DOHH2 (cell line): ENCODE data around the gene KNDC1.

Source experiments
- EZH2phosphoT487 ChIP-seq: fragments of 200-600 bp; sonication (generic); IDR thresholded peaks from 2 replicates; pipeline ENCODE4 v1.6.1; 2017; ENCODE audit warnings: borderline replicate concordance, mild to moderate bottlenecking, antibody characterized with exemption, low read length, moderate library complexity, mixed read lengths
- TF ChIP-seq, protein P1 (sequence below): fragments of 200-600 bp; sonication (generic); IDR thresholded peaks from one replicate; pipeline ENCODE4 v1.5.1; 2014; ENCODE audit warnings: antibody characterized with exemption, mild to moderate bottlenecking, low read depth, low read length; ENCODE audit not compliant: poor library complexity, severe bottlenecking

DNA sequence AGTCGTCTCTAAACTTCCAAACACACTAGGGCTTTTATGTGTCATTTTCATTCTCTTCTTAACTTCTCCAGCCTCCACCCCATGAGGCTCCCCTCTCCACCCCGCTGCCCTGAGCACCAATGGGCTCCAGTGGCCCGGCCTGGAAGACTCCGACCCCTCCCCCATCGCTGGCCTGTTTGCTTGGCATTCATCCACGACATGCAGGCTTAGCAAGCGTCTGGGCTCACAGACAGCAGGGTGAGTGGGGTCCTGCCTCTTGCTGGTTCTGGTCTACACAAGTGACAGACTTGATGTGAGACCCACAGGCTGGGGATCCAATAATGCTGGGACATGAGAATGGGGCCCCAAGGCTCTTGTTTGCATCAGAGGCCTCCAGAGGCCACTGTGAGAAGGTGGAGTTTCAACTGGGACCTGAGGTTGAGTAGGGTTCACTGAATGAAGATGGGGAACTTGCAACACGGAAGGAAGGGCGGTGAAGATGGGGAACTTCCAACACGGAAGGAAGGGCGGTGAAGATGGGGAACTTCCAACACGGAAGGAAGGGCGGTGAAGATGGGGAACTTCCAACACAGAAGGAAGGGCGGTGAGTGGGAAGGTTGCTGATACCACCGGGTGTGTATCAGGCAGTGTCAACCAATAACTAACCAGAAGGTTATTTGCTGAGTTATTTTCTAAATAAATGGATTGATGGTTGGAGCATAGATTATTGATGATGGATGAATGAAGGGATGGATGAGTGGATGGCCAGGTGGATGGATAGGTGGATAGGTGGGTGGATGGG lies 14.0 kb downstream of the KNDC1 start:
- TF ChIP-seq, protein P1, sequence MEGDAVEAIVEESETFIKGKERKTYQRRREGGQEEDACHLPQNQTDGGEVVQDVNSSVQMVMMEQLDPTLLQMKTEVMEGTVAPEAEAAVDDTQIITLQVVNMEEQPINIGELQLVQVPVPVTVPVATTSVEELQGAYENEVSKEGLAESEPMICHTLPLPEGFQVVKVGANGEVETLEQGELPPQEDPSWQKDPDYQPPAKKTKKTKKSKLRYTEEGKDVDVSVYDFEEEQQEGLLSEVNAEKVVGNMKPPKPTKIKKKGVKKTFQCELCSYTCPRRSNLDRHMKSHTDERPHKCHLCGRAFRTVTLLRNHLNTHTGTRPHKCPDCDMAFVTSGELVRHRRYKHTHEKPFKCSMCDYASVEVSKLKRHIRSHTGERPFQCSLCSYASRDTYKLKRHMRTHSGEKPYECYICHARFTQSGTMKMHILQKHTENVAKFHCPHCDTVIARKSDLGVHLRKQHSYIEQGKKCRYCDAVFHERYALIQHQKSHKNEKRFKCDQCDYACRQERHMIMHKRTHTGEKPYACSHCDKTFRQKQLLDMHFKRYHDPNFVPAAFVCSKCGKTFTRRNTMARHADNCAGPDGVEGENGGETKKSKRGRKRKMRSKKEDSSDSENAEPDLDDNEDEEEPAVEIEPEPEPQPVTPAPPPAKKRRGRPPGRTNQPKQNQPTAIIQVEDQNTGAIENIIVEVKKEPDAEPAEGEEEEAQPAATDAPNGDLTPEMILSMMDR, result no peak
- TF ChIP-seq EZH2phosphoT487, result no peak
